ENCODE measurements around the gene PACSIN1. TPM values are rescaled to one million over a fixed set of nuclear protein-coding genes. Genes with fewer than 3 reads are reported as not detected.

Gene PACSIN1
- total and polyA plus RNA-seq, 10 of the 15 experiments (the other 5 are each of a cell fraction or from before 2014, with no cell fraction given), result 0.50 to 9.4 (median 2.8) TPM

DNA sequence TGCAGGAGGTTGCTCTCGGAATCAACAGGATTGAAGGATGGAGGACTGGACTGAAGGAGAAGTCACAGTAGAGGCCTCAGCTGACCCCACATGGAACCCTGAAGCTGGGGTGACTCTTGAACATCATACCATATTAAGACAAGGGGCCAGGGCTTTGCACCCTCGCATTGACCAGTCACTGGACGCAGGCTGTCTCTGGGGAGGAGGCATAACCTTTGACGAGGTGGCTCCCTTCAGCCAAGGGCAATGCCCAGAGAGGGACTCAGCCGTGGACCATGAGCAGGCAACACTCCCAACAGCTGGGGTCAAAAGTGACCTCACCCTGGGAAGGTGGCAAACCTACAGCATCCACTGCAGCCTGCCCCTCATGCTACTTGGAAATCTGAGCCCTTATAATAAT, 21.7 kb downstream of the PACSIN1 start (continued):
- TF ChIP-seq CHD1 (IDR thresholded peaks at IDR 0.05; ENCODE audit: low read depth, low read length) (no peak), WRNIP1 (IDR thresholded peaks at IDR 0.05; ENCODE audit: borderline replicate concordance, low read depth, low read length) (no peak), EP300 (IDR thresholded peaks at IDR 0.05; ENCODE audit: borderline replicate concordance in 1 of 2, control insufficient read depth in 1 of 2, low read depth in 2 of 2, low read length in 2 of 2) (no peak), EGR1 (IDR thresholded peaks at IDR 0.05; ENCODE audit: borderline replicate concordance in 1 of 2, low read depth in 2 of 2, low read length in 2 of 2) (no peak), MYC (IDR thresholded peaks at IDR 0.05; ENCODE audit: insufficient read depth, insufficient read length, insufficient replicate concordance, low read length, severe bottlenecking) (no peak)

- no peak overlapping the region for H3K27ac ChIP-seq (ENCODE audit: control insufficient read depth, insufficient read depth)
- H3K4me3 ChIP-seq, result no peak overlapping the region
- no peak overlapping the region for H3K4me2 ChIP-seq (ENCODE audit: control insufficient read depth, insufficient read depth)
- no peak overlapping the region for H3K9ac ChIP-seq (ENCODE audit: control insufficient read depth, insufficient read depth, low read length)
- no peaks in the 10 kb centered on the region for H3K27me3 ChIP-seq (replicated peaks in 1 of 2; ENCODE audit: control insufficient read depth in 2 of 2, insufficient read depth in 2 of 2, low read length in 1 of 2)
- intact Hi-C loops (cut with micrococcal nuclease; ENCODE audit: unreplicated experiment) (no loop called here), in situ Hi-C loops (cut with MboI) (no loop called here)
- WGBS (ENCODE audit: insufficient coverage, insufficient replicate concordance, low lambda C conversion rate, missing lambda C conversion rate), result 59% methylated on average over 9 of the region's 9 CpGs
- no peaks in the 10 kb centered on the region for H3K9me3 ChIP-seq (replicated peaks; ENCODE audit: control insufficient read depth, insufficient read depth, low read length)
- H3K36me3 ChIP-seq (ENCODE audit: control insufficient read depth in 2 of 2, insufficient read depth in 2 of 2, low read length in 1 of 2), result no peaks in the 10 kb centered on the region
- ChIA-PET SMC1A (ENCODE audit: uncharacterized antibody, unreplicated experiment) (interaction anchor here (0.6 to 1.2 kb wide), 4 partner anchors 9 to 146 kb away, joined by 3 to 4 read pairs (median 3); no protein-coding TSS in a partner anchor), RAD21 (ENCODE audit: unreplicated experiment) (interaction anchor here (1.3 to 1.6 kb wide), 2 partner anchors 21 to 29 kb away, joined by 3 to 4 read pairs; no protein-coding TSS in a partner anchor), CTCF (interaction anchor here (0.6 to 1.3 kb wide), 4 partner anchors 18 to 119 kb away, joined by 3 read pairs; no protein-coding TSS in a partner anchor), POLR2A (interaction anchor here (1.0 kb wide), 2 partner anchors 14 to 21 kb away, joined by 3 to 5 read pairs; no protein-coding TSS in a partner anchor)
- no TSS peak for BruUV-seq (replicated peaks)
- DNase-seq (ENCODE audit: low read depth, low spot score) (no peak), ATAC-seq (no peak), FAIRE-seq (no peak)
- H4K20me1 ChIP-seq (ENCODE audit: control insufficient read depth, insufficient read depth), result no peaks in the 10 kb centered on the region
- TF ChIP-seq LARP7 (IDR thresholded peaks at IDR 0.05) (no peak), EED (IDR thresholded peaks at IDR 0.05; ENCODE audit: low read depth) (no peak), SIN3A (IDR thresholded peaks at IDR 0.05; ENCODE audit: low read depth, low read length) (no peak), ATF7 (IDR thresholded peaks at IDR 0.05; ENCODE audit: low read depth) (no peak), ETV6 (conservative IDR thresholded peaks at IDR 0.05 in 1 of 2, IDR thresholded peaks at IDR 0.05 in 1 of 2; ENCODE audit: borderline replicate concordance in 1 of 2, low read depth in 1 of 2) (no peak), ASH2L (IDR thresholded peaks at IDR 0.05; ENCODE audit: borderline replicate concordance, low read depth) (no peak), ZNF274 (IDR thresholded peaks at IDR 0.05; ENCODE audit: insufficient read depth, insufficient read length) (no peak), WRNIP1 (IDR thresholded peaks at IDR 0.05; ENCODE audit: borderline replicate concordance, low read depth, low read length) (no peak), ELK1 (IDR thresholded peaks at IDR 0.05; ENCODE audit: low read depth, low read length) (no peak), POLR2AphosphoS2 (IDR thresholded peaks at IDR 0.05; ENCODE audit: low read depth, low read length) (no peak)
- no peaks in the 10 kb centered on the region for H3K79me2 ChIP-seq (ENCODE audit: control insufficient read depth, insufficient read depth, low read length)
- H3K4me1 ChIP-seq (ENCODE audit: control insufficient read depth, insufficient read depth, low read length), result peaks cover 5% of the 10 kb centered on the region
- no peak overlapping the region for H2AFZ ChIP-seq (ENCODE audit: control insufficient read depth, low read depth, low read length)
These were observed 23.4 kb downstream of the PACSIN1 start for GRCh38 chr6:34489207-34489805.

Measured in GM12878 (cell line).